Activated T-helper 1 cell treated with anti-CD3 and anti-CD28 coated beads, Interleukin-12 subunit alpha, Interleukin-12 subunit beta, Interleukin-2, Interleukin-4 antibody, amounts not matched to agents 30 ng/mL and 10 ng/mL and 1 ng/mL, durations not matched to agents 14 hours and 24 hours and 36 hours (primary cell): ENCODE results near the gene HDGFL3. TPM values are rescaled to one million over a fixed set of nuclear protein-coding genes. Genes with fewer than 3 reads are reported as not detected.

Source experiments
- DNase-seq: peaks from one replicate; pipeline ENCODE4 v3.0.0; 2021; ENCODE audit warnings: low spot score
- H3K27ac Mint-ChIP-seq: one replicate; pipeline ENCODE4 v1.8.0; 2021; ENCODE audit warnings: mild to moderate bottlenecking, mixed read lengths
- H3K27me3 Mint-ChIP-seq: one replicate; pipeline ENCODE4 v1.8.0; 2022; ENCODE audit warnings: mild to moderate bottlenecking, moderate library complexity, mixed read lengths; ENCODE audit not compliant: insufficient read depth
- H3K36me3 Mint-ChIP-seq: one replicate; pipeline ENCODE4 v1.8.0; 2021; ENCODE audit warnings: low read depth, mixed read lengths
- H3K4me1 Mint-ChIP-seq: one replicate; pipeline ENCODE4 v1.8.0; 2021; ENCODE audit warnings: low read depth, mixed read lengths
- H3K4me3 Mint-ChIP-seq: one replicate; pipeline ENCODE4 v1.8.0; 2021; ENCODE audit warnings: mild to moderate bottlenecking, moderate library complexity, mixed read lengths
- H3K9me3 Mint-ChIP-seq: one replicate; pipeline ENCODE4 v1.8.0; 2021; ENCODE audit warnings: mixed read lengths
- intact Hi-C: fragments of 100-400 bp; cut with micrococcal nuclease; formaldehyde crosslinking; loops from one replicate; pipeline ENCODE4 v1.15.1; 2024
- total RNA-seq: library from RNA; stranded (reverse); gene quantifications from 2 replicates; pipeline ENCODE4 v1.2.3, GENCODE V29; 2022

Gene HDGFL3
- total RNA-seq, 1 donor from 2014 or later: 57.5 TPM

GRCh38 chr15:83081256-83082014, 126.2 kb downstream of the HDGFL3 start:
- peaks cover 9% of the 10 kb centered on the region for H3K4me1 Mint-ChIP-seq
- intact Hi-C loops: no loop called here
- H3K27ac Mint-ChIP-seq: no peak overlapping the region
- no peaks in the 10 kb centered on the region for H3K9me3 Mint-ChIP-seq
- no peak for DNase-seq
- H3K4me3 Mint-ChIP-seq: no peak overlapping the region
- H3K27me3 Mint-ChIP-seq: peaks cover 41% of the 10 kb centered on the region
- H3K36me3 Mint-ChIP-seq: no peaks in the 10 kb centered on the region

DNA sequence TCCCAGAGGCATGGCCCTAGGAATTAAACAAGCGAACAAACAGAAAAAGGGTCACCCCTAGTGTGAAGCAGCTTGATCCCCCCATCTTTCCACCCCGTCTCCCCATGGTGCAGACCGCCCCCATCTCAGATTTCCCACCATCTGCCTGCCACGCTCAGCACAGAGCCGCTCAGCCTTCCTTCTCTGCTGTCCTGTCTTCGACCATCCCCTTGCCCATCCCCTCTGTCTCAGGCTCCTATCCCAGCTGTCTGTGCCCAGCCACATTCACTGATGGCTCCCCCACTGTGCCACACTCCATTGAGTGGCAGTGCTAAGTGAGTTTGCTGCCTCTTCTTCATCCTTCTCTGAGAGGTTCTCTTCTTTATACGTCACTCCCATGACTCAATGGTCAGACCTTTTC, 128.9 kb downstream of the HDGFL3 start:
- DNase-seq: no peak
- no peak overlapping the region for H3K4me3 Mint-ChIP-seq
- intact Hi-C loops: no loop called here
- H3K27ac Mint-ChIP-seq: no peak overlapping the region
- H3K27me3 Mint-ChIP-seq: peaks cover 38% of the 10 kb centered on the region
- peaks cover 9% of the 10 kb centered on the region for H3K4me1 Mint-ChIP-seq
- peaks cover 11% of the 10 kb centered on the region for H3K9me3 Mint-ChIP-seq
- no peaks in the 10 kb centered on the region for H3K36me3 Mint-ChIP-seq

Other genes starting within 250 kb of the HDGFL3 start
- 26.1 and 27.3 TPM in 2 replicates for gene RAMAC, start 221.6 kb downstream of the HDGFL3 start, total RNA-seq
- gene C15orf40, start 196.2 kb downstream of the HDGFL3 start, total RNA-seq: 24.2 and 29.0 TPM in 2 replicates
- gene BTBD1, start 140.6 kb downstream of the HDGFL3 start, total RNA-seq: 61.7 and 61.8 TPM in 2 replicates
- gene TM6SF1, start 100.2 kb downstream of the HDGFL3 start, total RNA-seq: 4.5 and 5.2 TPM in 2 replicates
- not detected in 2 replicates for gene BNC1, start 76.8 kb upstream of the HDGFL3 start, total RNA-seq
- not detected in 2 replicates for gene SH3GL3, start 239.5 kb upstream of the HDGFL3 start, total RNA-seq